Keratinocyte (primary cell): ENCODE results near the gene C22orf31. TPM values are rescaled to one million over a fixed set of nuclear protein-coding genes. Genes with fewer than 3 reads are reported as not detected.

ENCODE experiments used
- DNase-seq: peaks from one replicate; pipeline ENCODE4 v3.0.0-alpha.2; 2011; ENCODE audit warnings: low read depth, missing footprints, low spot score
- FAIRE-seq: peaks from 2 replicates; lab custom pipeline; 2011; peaks lifted over from hg19 to GRCh38; lab: Jason Lieb, UNC
- H2AFZ ChIP-seq: 2 replicates; pipeline ENCODE4 v1.6.0; 2012; ENCODE audit warnings: low read length, control low read depth, inconsistent platforms; ENCODE audit not compliant: control insufficient read depth
- H3K27ac ChIP-seq: 2 replicates; pipeline ENCODE4 v1.5.1; 2011; ENCODE audit warnings: low read length; ENCODE audit not compliant: control insufficient read depth, insufficient read depth
- H3K27me3 ChIP-seq: 3 replicates; pipeline ENCODE4 v1.6.0; 2011; ENCODE audit warnings: low read length; ENCODE audit not compliant: control insufficient read depth, insufficient read depth; ENCODE audit errors: extremely low read depth
- H3K36me3 ChIP-seq, 2 experiments: 2 replicates in 1 of 2; 3 replicates in 1 of 2; pipeline ENCODE4 v1.5.1; 2011; ENCODE audit warnings: low read length in 2 of 2, mild to moderate bottlenecking in 1 of 2; ENCODE audit not compliant: control insufficient read depth in 2 of 2, insufficient read depth in 2 of 2; ENCODE audit errors: extremely low read depth in 1 of 2
- H3K4me1 ChIP-seq: 3 replicates; pipeline ENCODE4 v1.5.1; 2011; ENCODE audit warnings: low read length; ENCODE audit not compliant: control insufficient read depth, insufficient read depth; ENCODE audit errors: extremely low read depth
- H3K4me2 ChIP-seq: 3 replicates; pipeline ENCODE4 v1.6.0; 2011; ENCODE audit warnings: low read depth, low read length; ENCODE audit not compliant: control insufficient read depth, insufficient read depth; ENCODE audit errors: extremely low read depth
- H3K4me3 ChIP-seq, 3 experiments: fragments of 200-600 bp in 1 of 3; sonication (generic) in 1 of 3; 2 replicates in 2 of 3; 3 replicates in 1 of 3; pipeline ENCODE4 v1.5.1; 2011 to 2016; ENCODE audit warnings: low read length in 3 of 3, mild to moderate bottlenecking in 3 of 3, control low read depth in 2 of 3, inconsistent platforms in 1 of 3, low read depth in 1 of 3, mixed read lengths in 1 of 3, mixed run types in 1 of 3, moderate library complexity in 1 of 3; ENCODE audit not compliant: control insufficient read depth in 2 of 3, insufficient read depth in 2 of 3; ENCODE audit errors: extremely low read depth in 1 of 3
- H3K79me2 ChIP-seq: 2 replicates; pipeline ENCODE4 v1.6.0; 2012; ENCODE audit warnings: low read length; ENCODE audit not compliant: control insufficient read depth, insufficient read depth
- H3K9ac ChIP-seq: 3 replicates; pipeline ENCODE4 v1.6.0; 2011; ENCODE audit warnings: low read length; ENCODE audit not compliant: control insufficient read depth, insufficient read depth; ENCODE audit errors: extremely low read depth
- H3K9me1 ChIP-seq: 3 replicates; pipeline ENCODE4 v1.6.0; 2011; ENCODE audit warnings: low read length; ENCODE audit not compliant: control insufficient read depth, insufficient read depth; ENCODE audit errors: extremely low read depth
- H3K9me3 ChIP-seq: 2 replicates; pipeline ENCODE4 v1.5.1; 2012; ENCODE audit warnings: low read depth, low read length; ENCODE audit not compliant: control insufficient read depth
- H4K20me1 ChIP-seq: 3 replicates; pipeline ENCODE4 v1.6.0; 2011; ENCODE audit warnings: low read length; ENCODE audit not compliant: control insufficient read depth, insufficient read depth; ENCODE audit errors: extremely low read depth
- CTCF ChIP-seq, 3 experiments: IDR thresholded peaks in 1 of 3; conservative IDR thresholded peaks in 1 of 3; optimal IDR thresholded peaks in 1 of 3; 2 replicates in 2 of 3; 3 replicates in 1 of 3; pipeline versions ENCODE3 to v1.5.1; 2011; ENCODE audit warnings: low read length in 3 of 3, mild to moderate bottlenecking in 3 of 3, moderate library complexity in 2 of 3, control low read depth in 1 of 3, inconsistent platforms in 1 of 3; ENCODE audit not compliant: insufficient read depth in 2 of 3; ENCODE audit errors: extremely low read depth in 1 of 3
- EZH2 ChIP-seq: IDR thresholded peaks from one replicate; pipeline ENCODE4 v1.6.1; 2012; ENCODE audit warnings: inconsistent platforms, mild to moderate bottlenecking, low read length, moderate library complexity
- dilution Hi-C: fragments of 300-500 bp; cut with MboI; formaldehyde crosslinking; loops from one replicate; pipeline ENCODE4 v1.7.0; 2020; ENCODE audit warnings: low sequenced_read_pairs; ENCODE audit not compliant: extremely low pct_ligation_motif_present
- polyA plus RNA-seq, 5 experiments: library from polyadenylated mRNA; depleted of rRNA in 3 of 5; stranded (reverse) in 3 of 5; stranded (forward) in 1 of 5; unstranded in 1 of 5; fragments of >200 nt; gene quantifications; 1 replicate in 1 of 5; 2 replicates in 3 of 5; 3 replicates in 1 of 5; pipeline versions ENCODE4 v1.2.1 to v1.2.3, GENCODE V29; 2011 to 2012; ENCODE audit warnings: missing spikeins in 2 of 5, low read depth in 1 of 5, low replicate concordance in 1 of 5

Gene C22orf31
- polyA plus RNA-seq, 1 donor (not counting 4 experiments of a cell fraction or from before 2014, with no cell fraction given) = not detected

- Histone ChIP-seq H3K79me2 (no peaks in the 10 kb centered on the region), H3K36me3 (peaks cover 0 to 3% of the 10 kb centered on the region in 2 experiments), H2AFZ (no peak overlapping the region), H3K27me3 (no peaks in the 10 kb centered on the region), H3K4me3 (no peak overlapping the region), H3K4me1 (peaks cover 5% of the 10 kb centered on the region), H3K27ac (no peak overlapping the region), H3K4me2 (no peak overlapping the region), H3K9me1 (no peaks in the 10 kb centered on the region), H3K9ac (no peak overlapping the region), H3K9me3 (no peaks in the 10 kb centered on the region), H4K20me1 (no peaks in the 10 kb centered on the region)
- TF ChIP-seq CTCF (optimal IDR thresholded peaks at IDR 0.05 in 1 of 3, IDR thresholded peaks at IDR 0.05 in 1 of 3, conservative IDR thresholded peaks at IDR 0.05 in 1 of 3; ENCODE audit: extremely low read depth in 1 of 3, insufficient read depth in 2 of 3, low read length in 3 of 3) = no peak
- TF ChIP-seq EZH2 = no peak
- FAIRE-seq (no peak), DNase-seq (no peak)
- dilution Hi-C loops = no loop called here
These were observed 41.5 kb upstream of the C22orf31 start for GRCh38 chr22:29103121-29103520.

- Histone ChIP-seq H3K27ac (no peak overlapping the region), H4K20me1 (no peaks in the 10 kb centered on the region), H3K4me2 (no peak overlapping the region), H3K79me2 (no peaks in the 10 kb centered on the region), H3K9ac (no peak overlapping the region), H3K9me3 (no peaks in the 10 kb centered on the region), H3K9me1 (no peaks in the 10 kb centered on the region), H3K36me3 (peaks cover 0 to 3% of the 10 kb centered on the region in 2 experiments), H3K4me1 (no peaks in the 10 kb centered on the region), H3K27me3 (no peaks in the 10 kb centered on the region), H2AFZ (no peak overlapping the region), H3K4me3 (no peak overlapping the region)
- TF ChIP-seq CTCF (optimal IDR thresholded peaks at IDR 0.05 in 1 of 3, IDR thresholded peaks at IDR 0.05 in 1 of 3, conservative IDR thresholded peaks at IDR 0.05 in 1 of 3; ENCODE audit: extremely low read depth in 1 of 3, insufficient read depth in 2 of 3, low read length in 3 of 3) (no peak), EZH2 (no peak)
- FAIRE-seq (no peak), DNase-seq (no peak)
- dilution Hi-C loops = no loop called here
These were observed 40.7 kb upstream of the C22orf31 start for GRCh38 chr22:29102300-29102699.
